Measurements from ENCODE around the gene SLX9.

GRCh38 chr21:44973598-44973997 is 33.8 kb downstream of the SLX9 start:
- TF ChIP-seq, protein P1, sequence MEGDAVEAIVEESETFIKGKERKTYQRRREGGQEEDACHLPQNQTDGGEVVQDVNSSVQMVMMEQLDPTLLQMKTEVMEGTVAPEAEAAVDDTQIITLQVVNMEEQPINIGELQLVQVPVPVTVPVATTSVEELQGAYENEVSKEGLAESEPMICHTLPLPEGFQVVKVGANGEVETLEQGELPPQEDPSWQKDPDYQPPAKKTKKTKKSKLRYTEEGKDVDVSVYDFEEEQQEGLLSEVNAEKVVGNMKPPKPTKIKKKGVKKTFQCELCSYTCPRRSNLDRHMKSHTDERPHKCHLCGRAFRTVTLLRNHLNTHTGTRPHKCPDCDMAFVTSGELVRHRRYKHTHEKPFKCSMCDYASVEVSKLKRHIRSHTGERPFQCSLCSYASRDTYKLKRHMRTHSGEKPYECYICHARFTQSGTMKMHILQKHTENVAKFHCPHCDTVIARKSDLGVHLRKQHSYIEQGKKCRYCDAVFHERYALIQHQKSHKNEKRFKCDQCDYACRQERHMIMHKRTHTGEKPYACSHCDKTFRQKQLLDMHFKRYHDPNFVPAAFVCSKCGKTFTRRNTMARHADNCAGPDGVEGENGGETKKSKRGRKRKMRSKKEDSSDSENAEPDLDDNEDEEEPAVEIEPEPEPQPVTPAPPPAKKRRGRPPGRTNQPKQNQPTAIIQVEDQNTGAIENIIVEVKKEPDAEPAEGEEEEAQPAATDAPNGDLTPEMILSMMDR (IDR thresholded peaks at IDR 0.05), result no peak
- TF ChIP-seq POLR2A (IDR thresholded peaks at IDR 0.05), result no peak
